OCI-LY3 (cell line): ENCODE measurements around the gene HECTD4.

Experiments
- EZH2phosphoT487 ChIP-seq: fragments of 200-600 bp; shearing (Covaris generic); IDR thresholded peaks from 2 replicates; pipeline ENCODE4 v1.6.1; 2018; ENCODE audit warnings: antibody characterized with exemption, mixed run types, low read depth
- TF ChIP-seq, protein P1 (sequence below): fragments of 200-600, 300-600 bp; sonication (generic); IDR thresholded peaks from 2 replicates; pipeline ENCODE4 v1.5.1; 2014; ENCODE audit warnings: antibody characterized with exemption, low read length, low read depth

DNA sequence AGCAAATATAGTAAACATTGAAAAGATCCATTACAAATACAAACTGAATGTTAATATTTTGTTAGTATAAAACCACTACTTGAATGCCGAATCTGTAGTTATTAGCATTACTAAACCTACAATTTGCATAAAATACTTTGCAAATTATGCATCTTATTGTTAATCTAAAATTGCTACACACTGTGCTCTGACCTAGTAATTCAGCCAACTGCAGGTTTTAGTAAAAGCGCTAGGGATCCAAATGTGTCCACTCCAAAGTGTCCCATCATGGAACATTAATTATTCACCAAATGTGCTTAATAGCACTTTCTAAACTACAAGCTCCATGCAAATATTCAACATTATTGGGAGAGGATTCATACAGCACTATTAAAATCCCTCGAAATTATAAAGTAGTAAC lies 14.3 kb downstream of the HECTD4 start:
- TF ChIP-seq, protein P1, sequence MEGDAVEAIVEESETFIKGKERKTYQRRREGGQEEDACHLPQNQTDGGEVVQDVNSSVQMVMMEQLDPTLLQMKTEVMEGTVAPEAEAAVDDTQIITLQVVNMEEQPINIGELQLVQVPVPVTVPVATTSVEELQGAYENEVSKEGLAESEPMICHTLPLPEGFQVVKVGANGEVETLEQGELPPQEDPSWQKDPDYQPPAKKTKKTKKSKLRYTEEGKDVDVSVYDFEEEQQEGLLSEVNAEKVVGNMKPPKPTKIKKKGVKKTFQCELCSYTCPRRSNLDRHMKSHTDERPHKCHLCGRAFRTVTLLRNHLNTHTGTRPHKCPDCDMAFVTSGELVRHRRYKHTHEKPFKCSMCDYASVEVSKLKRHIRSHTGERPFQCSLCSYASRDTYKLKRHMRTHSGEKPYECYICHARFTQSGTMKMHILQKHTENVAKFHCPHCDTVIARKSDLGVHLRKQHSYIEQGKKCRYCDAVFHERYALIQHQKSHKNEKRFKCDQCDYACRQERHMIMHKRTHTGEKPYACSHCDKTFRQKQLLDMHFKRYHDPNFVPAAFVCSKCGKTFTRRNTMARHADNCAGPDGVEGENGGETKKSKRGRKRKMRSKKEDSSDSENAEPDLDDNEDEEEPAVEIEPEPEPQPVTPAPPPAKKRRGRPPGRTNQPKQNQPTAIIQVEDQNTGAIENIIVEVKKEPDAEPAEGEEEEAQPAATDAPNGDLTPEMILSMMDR: no peak
- TF ChIP-seq EZH2phosphoT487: no peak
